K562 (cell line): ENCODE data around the gene NDRG3. TPM values are rescaled to one million over a fixed set of nuclear protein-coding genes. Genes with fewer than 3 reads are reported as not detected.
A peak's percentile ranks its signal among the peaks of the same experiment; 100 is the strongest.

Source experiments
- BCLAF1 ChIP-seq, 2 experiments: fragments of 450-650 bp in 1 of 2; IDR thresholded peaks; 2 replicates each; pipeline ENCODE4 v1.6.1; 2011 to 2017; ENCODE audit warnings: low read depth in 2 of 2, antibody characterized with exemption in 1 of 2, borderline replicate concordance in 1 of 2, low read length in 1 of 2, mild to moderate bottlenecking in 1 of 2, mixed read lengths in 1 of 2; ENCODE audit not compliant: control insufficient read depth in 1 of 2
- CTCF ChIP-seq, 3 experiments: IDR thresholded peaks in 2 of 3; conservative IDR thresholded peaks in 1 of 3; 2 replicates each; pipeline ENCODE4 v1.5.1; 2011 to 2012; ENCODE audit warnings: low read length in 3 of 3, mild to moderate bottlenecking in 3 of 3, control low read depth in 2 of 3, improper control_type of control experiment in 1 of 3, inconsistent platforms in 1 of 3, low read depth in 1 of 3, mixed read lengths in 1 of 3, moderate library complexity in 1 of 3; ENCODE audit not compliant: insufficient read depth in 2 of 3
- DLX4 ChIP-seq: fragments of 250-450 bp; sonication (Bioruptor Pico); IDR thresholded peaks from 2 replicates; pipeline ENCODE4 v1.6.1; 2021; ENCODE audit warnings: mild to moderate bottlenecking
- E2F6 ChIP-seq, 2 experiments: IDR thresholded peaks; 2 replicates each; pipeline ENCODE4 v1.6.1; 2011; ENCODE audit warnings: borderline replicate concordance in 1 of 2, control low read depth in 1 of 2, low read depth in 1 of 2, low read length in 1 of 2, mild to moderate bottlenecking in 1 of 2, mixed read lengths in 1 of 2, moderate library complexity in 1 of 2; ENCODE audit not compliant: insufficient read depth in 1 of 2, insufficient read length in 1 of 2, poor library complexity in 1 of 2, severe bottlenecking in 1 of 2; ENCODE audit errors: extremely low read depth in 1 of 2
- MYC ChIP-seq, 2 experiments: fragments of 250-450 bp in 1 of 2; sonication (Bioruptor Pico) in 1 of 2; IDR thresholded peaks; 2 replicates each; pipeline versions ENCODE4 v1.5.1 to v1.6.1; 2012 to 2021; ENCODE audit warnings: low read depth in 2 of 2, borderline replicate concordance in 1 of 2, improper control_type of control experiment in 1 of 2, low read length in 1 of 2, mild to moderate bottlenecking in 1 of 2, moderate library complexity in 1 of 2
- SMARCA4 ChIP-seq: fragments of 450-650 bp; IDR thresholded peaks from 2 replicates; pipeline ENCODE4 v1.6.1; 2016
- ZC3H4 ChIP-seq: sonication (generic); formaldehyde crosslinking; IDR thresholded peaks from 2 replicates; pipeline ENCODE4 v1.9.0; 2021; ENCODE audit warnings: missing genetic modification reagents, borderline replicate concordance
- ZKSCAN8 ChIP-seq: fragments of 200-800 bp; sonication (Bioruptor generic); IDR thresholded peaks from 2 replicates; pipeline ENCODE4 v1.6.1; 2016; ENCODE audit warnings: missing genetic modification characterization, missing compliant biosample characterization
- ZNF511 ChIP-seq: sonication (generic); formaldehyde crosslinking; IDR thresholded peaks from 2 replicates; pipeline ENCODE4 v1.8.0; 2022; ENCODE audit warnings: mild to moderate bottlenecking, missing genetic modification reagents
- ZNF592 ChIP-seq: fragments of 450-650 bp; IDR thresholded peaks from 2 replicates; pipeline ENCODE4 v1.6.1; 2017; ENCODE audit warnings: antibody characterized with exemption, mild to moderate bottlenecking
- polyA plus RNA-seq, 8 experiments: library from polyadenylated mRNA; depleted of rRNA in 4 of 8; stranded (reverse) in 5 of 8; unstranded in 3 of 8; fragments of >200 nt; fragmentation: Nextera tagmentation in 2 of 8; fragmentation: Illumina TruSeq in 1 of 8; extraction: Ambion mirVana in 2 of 8; extraction: Trizol in 1 of 8; gene quantifications; 2 replicates each; pipeline versions ENCODE4 v1.2.1 to v1.2.3, GENCODE V29; 2011 to 2014; ENCODE audit warnings: inconsistent platforms in 1 of 8, missing spikeins in 1 of 8
- total RNA-seq, 7 experiments: library from RNA; depleted of rRNA in 6 of 7; stranded (reverse); fragments of >200 nt in 6 of 7; fragmentation: Illumina TruSeq in 2 of 7; extraction: Trizol in 2 of 7; gene quantifications; 2 replicates each; pipeline versions ENCODE4 v1.2.1 to v1.2.3, GENCODE V29; 2011 to 2021; ENCODE audit warnings: low replicate concordance in 1 of 7

Gene NDRG3
- total and polyA plus RNA-seq, 9 of the 15 experiments (the other 6 are each of a cell fraction or from before 2014, with no cell fraction given) = 14.6 to 39.4 (median 24.4) TPM

GRCh38 chr20:36604952-36605398, 140.9 kb downstream of the NDRG3 start (continued):
- TF ChIP-seq MYC (IDR thresholded peaks at IDR 0.05; ENCODE audit: low read depth, low read length) = 0 out of 2 replicates have a peak, but pooled peaks have one; percentile 6
- peak; percentile 76; the same call in 1 of the 2 replicates for TF ChIP-seq MYC (CRISPR knock-in tag; IDR thresholded peaks at IDR 0.05; ENCODE audit: borderline replicate concordance, low read depth)
- no peak for TF ChIP-seq BCLAF1 (IDR thresholded peaks at IDR 0.05; ENCODE audit: borderline replicate concordance in 1 of 2, control insufficient read depth in 1 of 2, low read depth in 2 of 2, low read length in 1 of 2)
- peak in 1 of 2 experiments; percentile 86 for TF ChIP-seq E2F6 (IDR thresholded peaks at IDR 0.05; ENCODE audit: borderline replicate concordance in 1 of 2, extremely low read depth in 1 of 2, insufficient read depth in 1 of 2, insufficient read length in 1 of 2, low read depth in 1 of 2, low read length in 1 of 2, poor library complexity in 1 of 2, severe bottlenecking in 1 of 2)
- TF ChIP-seq ZKSCAN8 = peak; percentile 63; the same call in 1 of the 2 replicates
- no peak for TF ChIP-seq CTCF (IDR thresholded peaks at IDR 0.05 in 2 of 3, conservative IDR thresholded peaks at IDR 0.05 in 1 of 3; ENCODE audit: insufficient read depth in 2 of 3, low read depth in 1 of 3, low read length in 3 of 3)
- peak; percentile 72; the same call in 1 of the 2 replicates for TF ChIP-seq ZNF511 (CRISPR knock-in tag)
- no peak for TF ChIP-seq DLX4
- no peak for TF ChIP-seq SMARCA4
- peak; percentile 12; the same call in 1 of the 2 replicates for TF ChIP-seq ZC3H4
- peak; percentile 85 for TF ChIP-seq ZNF592
